ENCODE results near the gene MIEN1. TPM values are rescaled to one million over a fixed set of nuclear protein-coding genes. Genes with fewer than 3 reads are reported as not detected.

The MIEN1 gene
- total and polyA plus RNA-seq, 2 of the 13 experiments (the other 11 are each of a cell fraction or from before 2014, with no cell fraction given), result 40.6 to 56.6 TPM

- no peak for TF ChIP-seq ATRX (CRISPR knock-in tag; IDR thresholded peaks at IDR 0.05; ENCODE audit: borderline replicate concordance)
- 0 out of 2 replicates have a peak, but pooled peaks have one; percentile 7 for TF ChIP-seq ZNF713 (CRISPR knock-in tag; IDR thresholded peaks at IDR 0.05)
- peak; percentile 85 for TF ChIP-seq PCBP1 (IDR thresholded peaks at IDR 0.05; ENCODE audit: borderline replicate concordance, low read depth, low read length)
- no peak for TF ChIP-seq REXO4 (CRISPR knock-in tag; IDR thresholded peaks at IDR 0.05; ENCODE audit: borderline replicate concordance)
- TF ChIP-seq ZNF746 (CRISPR knock-in tag; IDR thresholded peaks at IDR 0.05), result peak; percentile 63
- TF ChIP-seq ZNF792 (CRISPR knock-in tag; IDR thresholded peaks at IDR 0.05), result peak; percentile 7; the same call in 1 of the 2 replicates
- TF ChIP-seq ZNF572 (CRISPR knock-in tag; IDR thresholded peaks at IDR 0.05), result no peak; the same call in 1 of the 2 replicates
- TF ChIP-seq NFRKB (IDR thresholded peaks at IDR 0.05), result no peak
- peak; percentile 88; the same call in 1 of the 2 replicates for TF ChIP-seq ZNF556 (CRISPR knock-in tag; IDR thresholded peaks at IDR 0.05; ENCODE audit: borderline replicate concordance)
- TF ChIP-seq EP300 (IDR thresholded peaks at IDR 0.05; ENCODE audit: low read depth in 2 of 2, low read length in 2 of 2), result no peak
- TF ChIP-seq EP300 (CRISPR knock-in tag; IDR thresholded peaks at IDR 0.05; ENCODE audit: borderline replicate concordance), result no peak
- no peak for TF ChIP-seq DZIP1 (CRISPR knock-in tag; IDR thresholded peaks at IDR 0.05)
- TF ChIP-seq ZNF644 (CRISPR knock-in tag; IDR thresholded peaks at IDR 0.05; ENCODE audit: low read depth), result no peak
- TF ChIP-seq ATAD3A (CRISPR knock-in tag; IDR thresholded peaks at IDR 0.05), result no peak
- peak; percentile 82 for TF ChIP-seq ZNF547 (CRISPR knock-in tag; IDR thresholded peaks at IDR 0.05)
- TF ChIP-seq FOXO1 (CRISPR knock-in tag; IDR thresholded peaks at IDR 0.05), result no peak
- TF ChIP-seq TSC22D2 (CRISPR knock-in tag; IDR thresholded peaks at IDR 0.05; ENCODE audit: borderline replicate concordance), result no peak
- peak; percentile 83; the same call in 1 of the 2 replicates for TF ChIP-seq SNAPC4 (CRISPR knock-in tag; IDR thresholded peaks at IDR 0.05)
- TF ChIP-seq ZKSCAN5 (CRISPR knock-in tag; IDR thresholded peaks at IDR 0.05), result peak; percentile 15; the same call in 1 of the 2 replicates
- TF ChIP-seq NONO (IDR thresholded peaks at IDR 0.05), result no peak
- peak; percentile 59; the same call in 1 of the 2 replicates for TF ChIP-seq NONO (CRISPR knock-in tag; conservative IDR thresholded peaks at IDR 0.05)
- TF ChIP-seq ZNF441 (CRISPR knock-in tag; IDR thresholded peaks at IDR 0.05; ENCODE audit: borderline replicate concordance), result no peak; the same call in 1 of the 2 replicates
- TF ChIP-seq MTA3 (CRISPR knock-in tag; IDR thresholded peaks at IDR 0.05), result no peak
- peak; percentile 74 for TF ChIP-seq SAP130 (CRISPR knock-in tag; IDR thresholded peaks at IDR 0.05; ENCODE audit: low read depth)
These were observed 7.6 kb upstream of the MIEN1 start, which contains the start of gene GRB7 (continued) for GRCh38 chr17:39737760-39738567.

Data from HepG2 (cell line).